ENCODE data around the gene TCTA.

The TCTA gene

DNA sequence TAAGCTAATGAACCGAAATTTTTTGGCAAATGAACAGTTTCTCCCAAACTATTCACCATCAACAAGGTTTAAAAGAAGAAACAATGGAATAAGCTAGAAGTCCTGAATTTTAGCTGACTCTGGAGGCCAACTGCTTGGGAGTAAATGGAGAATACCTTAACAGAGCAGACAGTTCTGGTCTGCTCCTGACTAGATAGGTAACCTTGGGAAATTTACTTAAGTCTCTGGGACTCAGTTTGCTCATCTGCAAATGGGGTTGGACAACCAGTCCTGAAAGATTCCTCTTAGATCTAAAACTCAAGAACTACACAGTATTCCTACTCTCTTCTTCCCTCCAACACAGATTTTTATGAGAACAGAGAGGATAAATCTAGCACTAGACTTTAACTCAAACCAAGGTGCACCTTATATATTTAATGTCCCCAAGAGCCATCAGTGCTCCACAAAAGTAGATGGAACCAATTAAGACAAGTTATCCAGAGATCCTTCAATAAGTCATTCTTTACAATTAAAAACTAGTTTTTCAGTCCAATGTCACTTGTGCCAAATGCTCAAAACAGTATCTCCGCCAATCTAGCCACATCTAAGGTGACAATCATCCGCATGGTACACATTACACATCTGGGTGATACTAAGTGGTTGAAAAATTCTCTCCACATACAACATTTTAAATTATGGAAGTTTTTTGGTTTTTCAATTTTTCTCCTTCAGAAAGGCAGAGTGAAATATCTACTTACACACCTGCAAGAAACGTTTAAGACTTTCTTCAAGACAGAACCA lies 2.0 kb upstream of the TCTA start:
- no peak for DNase-seq (ENCODE audit: insufficient read length, low spot score)
- no peak for FAIRE-seq

GRCh38 chr3:49410846-49411534 lies 1.2 kb upstream of the TCTA start:
- FAIRE-seq (no peak), DNase-seq (ENCODE audit: insufficient read length, low spot score) (no peak)

DNA sequence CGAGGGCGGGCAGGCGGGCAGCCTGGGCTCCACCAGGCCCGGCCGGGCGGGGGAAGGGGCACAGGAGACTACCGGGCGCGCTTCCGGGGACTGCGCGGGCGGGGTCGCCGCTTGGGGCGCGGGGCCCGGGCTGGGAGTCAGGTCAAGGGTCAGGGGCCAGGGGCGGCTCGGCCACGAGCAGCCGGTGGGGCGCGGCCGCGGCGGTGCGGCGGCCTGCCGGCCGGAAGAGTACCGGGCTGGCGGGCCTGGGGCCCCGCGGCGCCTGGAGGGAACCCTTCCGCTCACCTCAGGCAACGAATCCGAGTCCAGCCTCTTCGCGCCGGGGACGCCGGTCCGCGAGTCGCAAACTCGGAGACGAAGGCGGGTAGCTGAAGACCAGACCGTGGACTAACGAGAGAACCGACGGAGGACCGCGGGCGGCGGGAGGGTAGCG lies 672 bp upstream of the TCTA start:
- DNase-seq (ENCODE audit: insufficient read length, low spot score) (no peak), FAIRE-seq (no peak)

- DNase-seq (ENCODE audit: insufficient read length, low spot score) (no peak), FAIRE-seq (no peak)
Observed at GRCh38 chr3:49412632-49413337, 562 bp downstream of the TCTA start.

- FAIRE-seq (no peak), DNase-seq (ENCODE audit: insufficient read length, low spot score) (no peak)
Observed at GRCh38 chr3:49413338-49413734, 1.1 kb downstream of the TCTA start.

- FAIRE-seq = no peak
Observed at GRCh38 chr3:49414753-49415152, 2.5 kb downstream of the TCTA start.

GRCh38 chr3:49415931-49416601 lies 3.8 kb downstream of the TCTA start:
- FAIRE-seq (no peak), DNase-seq (ENCODE audit: insufficient read length, low spot score) (no peak)

More at GRCh38 chr3:49414753-49415152, 2.5 kb downstream of the TCTA start:
- DNase-seq (ENCODE audit: insufficient read length, low spot score) = no peak

GRCh38 chr3:49416867-49417266 lies 4.6 kb downstream of the TCTA start:
- FAIRE-seq = no peak
- no peak for DNase-seq (ENCODE audit: insufficient read length, low spot score)

GRCh38 chr3:49417516-49418120 lies 5.4 kb downstream of the TCTA start:
- FAIRE-seq = no peak
- DNase-seq (ENCODE audit: insufficient read length, low spot score) = no peak

DNA sequence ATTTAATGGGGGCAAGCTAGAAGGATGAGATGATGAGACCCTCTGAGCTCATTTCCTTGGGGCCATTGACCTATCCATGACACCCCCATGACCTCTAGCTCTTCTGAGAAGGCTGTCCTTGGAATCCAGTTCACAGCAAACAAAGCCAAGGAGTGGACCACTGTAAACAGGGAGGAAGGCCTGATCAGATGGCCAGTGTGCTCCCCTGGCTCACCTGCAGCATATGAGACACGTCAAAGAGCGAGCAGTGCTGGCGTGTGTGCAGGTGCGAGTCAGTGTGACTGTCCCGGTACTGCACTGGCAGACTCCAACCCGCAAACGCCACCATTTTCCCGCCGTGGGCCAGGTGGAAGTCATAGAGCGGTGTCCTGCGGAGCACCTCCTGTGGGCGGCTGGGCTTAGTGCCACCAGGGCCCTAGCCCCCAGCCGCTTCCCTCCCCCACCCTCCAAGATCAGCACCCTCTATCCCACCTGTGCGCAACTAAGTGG lies 9.7 kb downstream of the TCTA start:
- DNase-seq (ENCODE audit: insufficient read length, low spot score) (no peak), FAIRE-seq (peak; percentile 72)

DNA sequence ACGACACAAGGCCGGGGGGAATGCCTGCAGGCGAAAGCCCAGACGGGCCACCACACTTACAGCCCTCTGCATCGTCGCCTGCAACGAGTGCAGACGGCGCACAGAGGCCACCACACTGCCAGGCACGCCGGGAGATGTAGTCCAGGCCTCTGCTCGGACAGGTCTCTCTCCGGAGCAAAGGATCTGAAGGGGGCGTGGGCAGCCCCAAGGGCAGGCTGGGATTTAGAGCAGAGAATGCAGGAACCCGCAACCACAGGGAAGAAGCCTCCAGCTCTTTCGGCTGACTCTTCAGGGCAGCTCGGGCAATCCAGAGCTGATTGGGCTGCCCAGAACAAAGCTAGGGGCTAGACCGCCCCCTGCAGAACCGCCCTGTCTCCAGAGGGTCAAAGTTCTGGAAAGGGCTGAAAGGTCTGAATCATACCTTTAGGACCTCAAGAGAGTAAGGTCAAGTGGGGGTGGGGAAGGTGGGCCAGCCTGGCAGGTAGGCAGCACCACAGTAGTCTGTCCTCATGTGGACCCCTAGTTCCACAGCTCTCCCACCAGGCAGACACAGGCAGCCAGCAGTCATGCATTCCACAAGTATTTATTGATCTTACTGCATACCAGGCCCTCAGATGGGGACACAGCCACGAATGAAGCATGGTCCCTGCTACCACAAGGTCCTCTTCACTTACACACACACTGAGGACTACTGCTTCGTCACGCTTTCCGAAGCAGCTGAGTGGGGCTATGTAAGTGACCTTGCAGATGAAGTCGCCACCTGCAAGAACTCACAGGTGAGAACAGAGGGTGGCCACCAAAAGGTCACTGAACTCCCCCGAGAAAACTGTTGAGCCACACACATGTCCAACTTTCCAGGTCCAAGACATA lies 10.4 kb downstream of the TCTA start, which contains the start of gene AMT:
Gene AMT (minus strand): TSS at position 95 of the 870 bp plus-strand sequence. CDS start 23 bp downstream, at position 72.
- DNase-seq (ENCODE audit: insufficient read length, low spot score) = no peak
- FAIRE-seq = no peak

- DNase-seq (ENCODE audit: insufficient read length, low spot score) (no peak), FAIRE-seq (no peak)
Observed at GRCh38 chr3:49424816-49425215, 12.6 kb downstream of the TCTA start.

DNA sequence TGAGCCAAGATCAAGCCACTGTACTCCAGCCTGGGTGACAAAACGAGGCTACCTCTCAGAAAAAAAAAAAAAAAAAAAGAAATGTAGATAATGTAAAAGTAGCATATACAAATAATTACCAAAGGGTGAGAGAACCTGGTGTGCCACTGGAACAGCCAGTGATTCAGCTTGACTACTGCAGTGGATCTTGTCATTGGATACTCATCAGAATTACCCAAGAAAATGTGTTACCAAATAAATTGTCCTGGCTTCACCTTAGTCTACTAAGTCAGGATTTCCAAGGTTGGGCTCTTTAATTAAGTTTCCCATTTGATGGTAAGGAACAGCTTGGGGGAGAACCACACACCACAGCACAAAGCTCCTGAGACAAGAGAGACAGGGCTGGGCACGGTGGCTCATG lies 15.4 kb downstream of the TCTA start:
- no peak for FAIRE-seq

GRCh38 chr3:49428752-49429080 lies 16.5 kb downstream of the TCTA start:
- FAIRE-seq = no peak
- no peak for DNase-seq (ENCODE audit: insufficient read length, low spot score)

More for the DNA sequence above, 15.4 kb downstream of the TCTA start:
- no peak for DNase-seq (ENCODE audit: insufficient read length, low spot score)

DNA sequence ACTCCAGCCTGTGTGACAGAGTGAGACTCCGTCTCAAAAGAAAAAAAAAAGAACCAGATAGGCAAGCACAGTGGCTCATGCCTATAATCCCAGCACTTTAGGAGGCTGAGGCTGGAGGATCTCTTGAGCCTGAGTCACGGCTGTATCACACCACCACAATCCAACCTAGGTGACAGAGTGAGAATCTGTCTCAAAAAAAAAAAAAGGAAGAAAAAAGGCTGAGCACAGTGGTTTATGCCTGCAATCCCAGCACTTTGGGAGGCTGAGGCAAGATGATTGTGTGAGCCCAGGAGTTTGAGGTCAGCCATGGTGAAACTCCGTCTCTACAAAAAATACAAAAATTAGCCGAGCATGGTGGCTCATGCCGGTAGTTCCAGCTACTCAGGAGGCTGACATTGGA lies 22.5 kb downstream of the TCTA start:
- FAIRE-seq (no peak), DNase-seq (ENCODE audit: insufficient read length, low spot score) (no peak)

- DNase-seq (ENCODE audit: insufficient read length, low spot score) = no peak
- no peak for FAIRE-seq
Observed at GRCh38 chr3:49445391-49445790, 33.2 kb downstream of the TCTA start.

- DNase-seq (ENCODE audit: insufficient read length, low spot score) = no peak
- FAIRE-seq = no peak
Observed at GRCh38 chr3:49453621-49454020, 41.4 kb downstream of the TCTA start.

- FAIRE-seq = no peak
Observed at GRCh38 chr3:49454458-49454857, 42.2 kb downstream of the TCTA start.

DNA sequence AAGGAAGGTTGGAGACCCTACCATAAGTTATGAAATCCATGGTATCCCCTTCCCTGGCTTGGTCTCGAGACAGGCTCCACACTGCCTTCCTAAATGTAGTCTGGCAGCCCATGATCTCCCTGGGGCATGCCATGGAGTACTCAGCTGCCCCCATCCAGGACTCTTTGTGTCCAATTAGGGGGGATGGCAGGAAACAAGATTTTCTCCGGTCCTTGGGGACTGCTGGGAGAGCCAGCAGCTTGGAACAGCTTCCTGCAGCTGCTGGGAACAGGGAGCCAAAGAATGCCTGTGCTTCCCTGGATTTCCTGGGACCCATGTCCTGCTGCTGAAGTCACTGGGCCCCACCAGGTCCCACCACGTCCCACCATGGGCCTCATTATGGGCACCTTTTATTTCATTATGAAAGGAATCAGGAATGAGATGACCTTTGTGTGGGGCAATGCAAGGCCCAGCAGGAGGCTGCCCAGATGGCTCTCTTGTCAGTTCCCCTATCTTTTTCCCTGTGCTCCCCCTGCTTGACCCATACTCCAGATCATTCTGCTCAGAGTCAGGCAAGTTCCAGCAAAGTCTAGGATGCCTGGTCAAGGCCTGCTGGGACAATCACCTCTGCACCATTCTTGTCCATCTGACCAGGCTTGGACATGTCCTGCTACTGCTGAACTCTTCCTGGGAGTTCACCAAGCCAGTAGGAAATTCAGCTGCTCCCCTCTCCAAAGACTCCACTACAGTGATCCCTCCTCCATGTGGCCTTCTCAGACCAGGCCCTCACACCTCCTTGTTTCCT lies 42.9 kb downstream of the TCTA start:
- no peak for DNase-seq (ENCODE audit: insufficient read length, low spot score)
- FAIRE-seq = no peak

More at GRCh38 chr3:49454458-49454857, 42.2 kb downstream of the TCTA start:
- no peak for DNase-seq (ENCODE audit: insufficient read length, low spot score)

Data from HTR-8/SVneo (cell line).